GM18508 (cell line): Measurements from ENCODE around the gene KLRB1.
A peak's percentile ranks its signal among the peaks of the same experiment; 100 is the strongest.
"Not testable (repeated sequence)": the region's sequence is repeated elsewhere in the genome, so short reads cannot be mapped to it uniquely, and the experiment has no call there.

ENCODE experiments used
- ATAC-seq: cut with Tn5 transposase; IDR thresholded peaks from one replicate; pipeline ENCODE4 v1.9.1; 2021; ENCODE audit warnings: moderate number of reproducible peaks; ENCODE audit not compliant: insufficient read depth, unreplicated experiment

KLRB1 gene

DNA sequence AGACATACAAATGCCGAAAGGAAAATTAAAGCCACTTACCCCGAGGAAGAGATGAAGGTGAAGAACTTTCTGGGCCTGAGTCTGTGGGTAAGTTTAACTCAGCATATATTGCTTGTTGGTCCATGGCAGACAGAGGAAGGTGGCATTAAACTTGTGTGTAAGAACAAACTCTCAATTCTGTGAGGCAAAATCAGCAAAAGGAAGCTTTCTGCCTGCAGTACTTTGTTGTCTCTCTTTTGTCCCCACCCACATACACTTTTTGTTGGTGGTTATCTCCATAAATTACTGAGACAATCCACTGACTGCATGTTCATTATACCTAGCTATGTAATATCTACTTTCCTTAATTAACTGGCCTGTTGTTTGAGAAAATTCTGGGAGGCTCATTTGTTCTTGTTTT is at the start of gene KLRB1:
Gene KLRB1 (minus strand): TSS at position 201 of the 400 bp plus-strand sequence. CDS start 77 bp downstream, at position 124.
- ATAC-seq = no peak

DNA sequence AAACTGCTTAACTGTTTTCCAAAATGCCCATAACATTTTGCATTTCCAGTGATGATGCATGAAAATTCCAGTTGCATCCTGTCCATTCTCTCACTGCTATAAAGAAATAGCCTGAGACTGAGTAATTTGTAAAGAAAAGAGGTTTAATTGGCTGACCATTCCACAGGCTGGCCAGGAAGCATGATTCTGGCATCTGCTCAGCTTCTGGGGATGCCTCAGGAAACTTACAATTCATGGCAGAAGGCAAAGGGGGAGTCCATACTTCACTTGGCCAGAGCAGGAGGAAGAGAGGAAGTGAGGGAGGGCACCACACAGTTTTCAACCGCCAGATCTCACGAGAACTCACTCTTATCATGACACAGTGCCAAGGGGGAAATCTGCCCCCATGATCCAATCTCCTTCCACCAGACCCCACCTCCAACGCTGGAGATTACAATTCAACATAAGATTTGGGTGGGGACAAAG is 43.6 kb upstream of the KLRB1 start:
- ATAC-seq = no peak

DNA sequence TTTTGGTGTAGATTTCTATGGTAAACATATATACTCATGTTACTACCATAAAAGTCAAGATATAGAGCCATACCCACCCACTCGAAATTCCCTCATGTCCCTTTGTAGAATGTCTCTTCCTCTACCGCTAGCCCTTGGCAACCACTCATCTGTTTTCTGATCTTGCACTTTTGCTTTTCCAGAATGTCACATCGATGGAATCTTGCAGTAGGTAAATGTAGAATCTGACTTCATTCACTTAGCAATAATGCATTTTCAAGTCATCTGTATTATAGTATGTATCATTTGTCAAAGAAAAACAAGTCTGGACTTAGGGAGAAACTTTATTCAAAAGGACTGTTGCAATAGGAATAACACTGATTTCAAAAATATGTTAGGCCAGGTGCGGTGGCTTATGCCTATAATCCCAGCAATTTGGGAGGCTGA is 42.4 kb upstream of the KLRB1 start:
- no peak for ATAC-seq

DNA sequence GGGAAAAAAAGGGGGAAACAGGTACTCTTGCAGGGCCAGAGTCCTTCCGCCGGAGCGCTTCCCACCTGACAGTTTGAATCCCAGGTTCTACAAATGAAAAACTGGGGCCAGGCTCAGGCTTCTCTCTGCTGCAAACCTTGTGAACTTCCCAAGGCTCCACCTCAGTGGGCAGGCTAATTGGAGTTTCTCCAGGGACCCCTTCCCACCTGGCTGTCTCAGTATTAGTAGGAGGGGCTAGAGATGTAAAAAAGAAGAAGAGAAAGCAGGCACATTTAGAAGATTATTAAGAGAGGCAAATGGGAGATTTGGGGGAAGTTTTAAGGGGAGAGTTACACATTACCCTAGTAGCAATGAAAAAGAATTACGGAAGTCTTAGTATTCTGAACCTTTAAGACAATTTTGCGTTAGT is 41.8 kb upstream of the KLRB1 start:
- ATAC-seq = no peak

DNA sequence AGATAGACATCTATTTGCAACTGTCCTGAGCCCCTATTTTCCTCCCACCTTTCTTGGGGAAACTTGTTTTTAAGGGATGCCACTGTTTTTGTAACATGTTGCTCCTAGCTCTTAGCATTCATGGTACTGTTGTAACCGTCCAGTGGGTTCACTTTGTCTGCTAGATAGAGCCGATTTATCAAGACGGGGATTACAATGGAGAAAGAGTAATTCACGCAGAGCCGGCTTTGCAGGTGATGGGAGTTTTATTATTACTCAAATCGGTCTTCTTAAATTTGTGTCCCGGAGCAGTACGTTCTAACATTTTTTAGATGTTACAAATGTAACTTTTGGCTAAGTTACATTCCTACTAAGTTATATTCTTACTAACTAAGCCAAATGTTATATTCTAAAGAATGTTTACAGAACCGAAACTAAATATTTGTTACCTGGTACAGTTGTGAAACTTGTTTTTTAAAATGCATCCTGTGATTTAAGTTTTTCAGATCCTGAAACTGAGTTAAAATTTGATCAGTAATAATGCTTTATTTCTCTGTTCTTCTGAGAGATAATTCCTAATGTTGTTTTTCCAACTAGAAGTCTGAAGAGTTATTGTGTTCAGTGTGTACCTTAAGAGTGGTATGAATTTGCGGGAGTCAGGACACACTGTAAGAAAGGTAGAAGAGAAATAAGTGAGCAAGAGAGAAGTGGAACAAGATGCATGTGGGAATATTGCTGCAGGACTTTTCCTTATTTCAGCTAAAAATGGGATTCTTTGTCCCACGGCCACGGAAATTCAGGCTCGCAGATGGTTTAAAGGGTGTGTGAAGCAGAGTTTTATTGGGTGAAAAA is 41.2 kb upstream of the KLRB1 start:
- no peak for ATAC-seq

DNA sequence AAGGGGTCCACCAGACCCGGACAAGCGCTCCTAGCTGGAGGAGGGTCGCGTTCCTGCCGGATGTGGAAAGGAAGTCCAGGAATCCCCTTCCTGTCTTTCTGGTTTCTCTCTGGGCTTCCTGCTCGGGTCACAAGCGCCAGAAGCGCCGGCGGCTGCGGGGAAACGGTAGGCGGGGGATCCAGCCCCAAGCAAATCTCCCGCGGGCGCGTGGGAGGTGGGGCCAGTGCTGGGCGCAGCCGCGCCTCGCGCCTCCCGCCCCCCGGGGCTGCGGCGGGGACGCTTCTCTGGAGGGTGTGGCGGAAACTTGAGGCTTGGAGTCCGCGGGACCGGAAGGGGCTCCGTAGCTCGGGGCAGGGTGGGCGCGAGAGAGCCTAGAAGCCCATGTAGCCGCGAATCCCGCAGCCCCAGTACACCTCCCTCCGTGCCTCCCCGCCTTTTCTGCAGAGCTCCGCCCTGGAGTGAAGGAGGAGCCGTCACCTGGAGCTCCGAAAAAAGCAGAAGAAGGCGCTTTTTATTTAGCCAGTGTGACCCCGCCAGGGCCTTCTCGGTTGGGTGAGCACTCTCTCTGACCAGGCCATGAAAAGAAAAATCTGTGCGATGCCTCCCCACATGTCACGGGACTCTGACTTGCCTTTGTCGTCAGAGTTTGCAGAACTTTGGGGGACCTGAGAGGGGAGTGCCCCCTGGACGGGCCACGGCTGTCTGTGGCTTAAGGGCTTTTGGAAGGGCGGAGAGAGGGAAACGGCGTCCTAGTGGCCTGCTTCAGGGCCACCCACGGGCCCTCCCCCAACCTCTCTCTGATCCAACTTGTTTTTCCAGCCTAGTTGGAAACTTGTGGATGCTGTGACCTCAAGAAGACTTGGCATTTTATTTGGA is 40.3 kb upstream of the KLRB1 start:
- peak; percentile 38 for ATAC-seq

DNA sequence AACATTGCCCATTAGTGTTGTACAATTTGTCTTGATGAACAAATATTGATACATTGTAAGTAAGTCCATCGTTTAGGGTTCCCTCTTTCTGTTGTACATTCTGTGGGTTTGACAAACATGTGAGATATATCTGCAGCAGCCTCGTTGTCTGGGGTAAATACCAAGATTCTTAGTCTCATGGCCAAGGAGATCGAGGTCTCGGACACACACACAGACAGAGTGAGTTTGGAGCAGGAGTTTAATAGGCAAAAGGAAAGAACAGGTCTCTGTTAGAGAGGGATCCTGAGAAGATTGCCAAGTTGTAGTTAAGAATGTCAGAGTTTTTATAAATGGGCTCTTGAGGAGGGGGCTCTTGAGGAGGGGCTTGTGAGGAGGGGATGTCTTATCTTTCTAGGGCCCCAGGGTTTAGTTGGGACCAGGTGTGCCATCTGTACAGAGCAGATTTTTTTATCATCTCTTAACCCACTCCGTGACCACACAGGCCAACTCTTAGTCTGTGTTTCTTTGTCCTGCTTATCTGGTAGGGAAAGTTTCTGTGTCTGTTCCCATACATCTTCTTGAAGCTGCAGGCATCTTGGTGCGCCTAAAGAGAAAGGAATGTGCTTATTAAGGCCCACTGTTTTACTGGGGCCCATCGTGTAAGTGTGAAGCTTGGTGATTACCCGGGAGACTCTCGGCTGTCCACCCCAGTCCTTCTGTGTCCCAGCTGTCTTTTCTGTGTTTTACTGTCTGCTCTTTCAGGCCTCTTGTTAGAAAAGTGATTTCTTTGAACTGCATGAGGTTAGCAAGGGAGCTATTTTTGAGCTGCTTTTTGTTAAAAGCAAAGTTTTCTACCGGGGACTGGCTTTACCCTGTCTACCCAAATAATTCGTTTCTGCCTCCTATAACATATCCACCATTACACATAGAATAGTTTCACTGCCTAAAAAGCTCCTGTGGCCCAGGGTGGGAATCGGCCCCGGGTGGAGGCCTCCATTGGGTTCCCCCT is 39.4 kb upstream of the KLRB1 start:
- ATAC-seq = peak; percentile 1

DNA sequence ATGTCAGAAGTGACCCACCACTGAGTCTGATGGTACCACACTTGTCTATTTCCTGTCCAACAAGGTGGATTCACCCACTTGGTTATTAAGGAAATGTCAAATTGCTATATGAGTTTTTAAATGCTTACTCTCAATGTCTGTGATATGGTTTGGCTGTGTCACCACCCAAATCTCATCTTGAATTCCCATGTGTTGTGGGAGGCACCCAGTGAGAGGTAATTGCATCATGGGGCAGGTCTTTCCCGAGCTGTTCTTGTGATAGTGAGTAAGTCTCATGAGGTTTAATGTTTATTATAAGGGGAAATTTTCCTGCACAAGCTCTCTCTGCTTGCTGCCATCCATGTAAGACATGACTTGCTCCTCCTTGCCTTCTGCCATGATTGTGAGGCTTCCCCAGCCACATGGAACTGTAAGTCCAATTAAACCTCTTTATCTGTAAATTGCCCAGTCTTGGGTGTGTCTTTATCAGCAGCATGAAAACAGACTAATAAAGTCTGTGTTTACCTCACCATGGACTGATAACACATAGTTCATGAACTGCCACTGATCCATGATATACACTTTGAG is 37.4 kb upstream of the KLRB1 start:
- not testable (repeated sequence) for ATAC-seq

DNA sequence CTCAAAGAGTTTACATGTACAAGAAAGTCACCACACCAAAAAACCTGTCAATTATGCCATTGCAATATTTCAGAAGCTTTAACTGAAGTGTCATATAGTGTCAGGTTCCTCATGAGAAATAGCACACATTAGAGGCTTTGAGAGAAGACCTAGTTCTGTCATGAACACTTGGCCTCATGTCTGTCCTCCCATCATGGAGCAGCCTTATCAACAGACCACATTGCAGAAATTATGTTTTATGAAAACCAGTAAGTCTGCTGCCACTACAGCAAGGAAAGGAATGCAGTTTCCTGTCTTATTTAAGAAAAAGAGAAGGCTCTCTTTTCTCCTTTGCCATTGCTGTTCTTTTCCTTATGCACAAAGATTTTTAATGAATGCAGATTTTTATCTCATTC is 35.5 kb upstream of the KLRB1 start:
- no peak for ATAC-seq

DNA sequence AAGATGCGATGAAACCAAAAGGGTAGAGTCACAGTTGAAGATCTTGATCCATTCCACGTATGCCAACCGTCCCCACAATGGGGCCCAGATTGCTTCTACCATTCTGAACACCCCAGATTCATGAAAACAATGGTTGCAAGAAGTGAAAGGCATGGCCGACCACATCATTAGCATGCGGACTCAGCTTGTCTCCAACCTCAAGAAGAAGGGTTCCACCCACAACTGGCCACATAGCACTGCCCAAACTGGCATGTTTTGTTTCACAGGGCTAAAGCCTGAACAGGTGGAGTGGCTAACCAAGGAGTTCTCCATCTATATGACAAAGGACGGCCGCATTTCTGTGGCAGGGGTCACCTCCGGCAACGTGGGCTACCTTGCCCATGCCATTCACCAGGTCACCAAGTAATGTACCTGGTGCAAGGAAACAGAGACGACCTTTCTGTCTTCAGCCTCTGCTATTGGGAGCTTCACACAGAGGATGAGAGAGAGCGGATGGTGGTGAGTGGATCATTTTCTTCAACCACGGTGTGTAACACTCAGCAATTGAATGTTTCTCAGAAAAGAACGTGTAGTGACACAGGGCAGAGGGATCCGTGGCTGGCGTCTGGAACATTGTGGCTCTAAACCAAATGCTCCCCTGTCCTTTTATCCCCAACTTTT is 35.0 kb upstream of the KLRB1 start:
- ATAC-seq = no peak

DNA sequence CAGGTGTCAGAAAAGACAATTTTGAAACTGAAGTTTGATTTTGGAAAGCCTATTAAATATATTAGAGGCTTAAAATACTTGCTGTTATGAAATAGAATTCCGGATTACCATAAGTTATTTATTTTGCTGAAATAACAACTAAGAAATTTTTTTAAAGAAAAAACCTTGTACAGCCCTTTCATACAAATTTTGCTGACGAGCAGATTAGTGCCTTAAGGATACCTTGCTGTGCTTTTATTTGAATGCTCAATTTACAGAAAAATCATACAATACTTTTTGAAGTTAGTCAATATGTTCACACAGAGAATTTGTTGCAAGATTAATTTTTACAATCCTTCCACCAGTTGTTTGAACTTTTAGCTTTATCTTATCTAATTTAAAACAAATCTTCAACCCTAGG is 32.3 kb upstream of the KLRB1 start:
- no peak for ATAC-seq

DNA sequence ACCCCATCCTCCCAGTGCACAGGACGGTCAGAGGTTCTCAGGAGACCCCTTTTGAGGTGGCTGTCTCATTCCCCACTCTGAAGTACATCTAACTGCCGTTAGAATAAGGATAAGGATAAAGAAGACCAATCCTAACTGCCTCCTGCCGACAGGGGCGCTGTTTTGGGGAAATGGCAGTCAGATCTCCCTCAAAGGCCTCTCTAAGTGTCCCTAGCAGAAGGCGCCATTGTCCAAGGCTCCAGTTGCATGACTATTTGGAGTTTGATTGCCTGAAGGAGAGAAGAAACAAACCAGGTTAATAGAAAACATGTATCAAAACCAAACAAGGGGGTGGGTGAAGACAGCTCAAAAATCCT is 29.1 kb upstream of the KLRB1 start:
- ATAC-seq = no peak

DNA sequence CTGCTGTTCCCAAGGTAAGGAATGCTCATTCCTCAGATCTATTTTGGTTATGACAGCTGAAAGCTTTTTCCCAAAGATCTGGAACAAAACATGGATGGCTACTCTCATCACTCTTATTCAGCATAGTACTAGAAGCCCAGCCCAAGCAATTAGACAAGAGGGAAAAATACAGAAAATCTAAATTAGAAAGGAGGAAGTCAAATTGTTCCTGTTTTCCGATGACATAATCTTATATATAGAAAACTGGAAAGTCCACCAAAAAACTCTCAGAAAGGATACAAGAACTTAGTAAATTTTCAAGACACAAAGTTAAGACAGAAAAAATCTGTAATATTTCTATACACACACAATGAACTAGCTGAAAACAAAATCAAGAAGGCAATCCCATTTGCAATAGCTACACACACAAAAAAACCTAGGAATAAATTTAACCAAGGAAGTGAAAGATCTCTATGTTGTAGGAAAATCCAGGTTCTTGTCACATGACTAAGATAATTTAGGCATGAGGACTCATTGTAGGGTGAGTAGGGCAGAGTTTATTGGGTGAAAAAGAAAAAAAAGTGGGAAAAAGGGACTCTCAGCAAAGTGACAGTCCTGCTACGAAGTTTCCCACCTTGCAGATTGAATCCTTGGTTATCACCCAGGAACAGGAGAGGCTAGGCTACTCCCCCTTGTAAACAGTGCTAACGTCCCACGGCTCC is 28.6 kb upstream of the KLRB1 start:
- no peak for ATAC-seq

DNA sequence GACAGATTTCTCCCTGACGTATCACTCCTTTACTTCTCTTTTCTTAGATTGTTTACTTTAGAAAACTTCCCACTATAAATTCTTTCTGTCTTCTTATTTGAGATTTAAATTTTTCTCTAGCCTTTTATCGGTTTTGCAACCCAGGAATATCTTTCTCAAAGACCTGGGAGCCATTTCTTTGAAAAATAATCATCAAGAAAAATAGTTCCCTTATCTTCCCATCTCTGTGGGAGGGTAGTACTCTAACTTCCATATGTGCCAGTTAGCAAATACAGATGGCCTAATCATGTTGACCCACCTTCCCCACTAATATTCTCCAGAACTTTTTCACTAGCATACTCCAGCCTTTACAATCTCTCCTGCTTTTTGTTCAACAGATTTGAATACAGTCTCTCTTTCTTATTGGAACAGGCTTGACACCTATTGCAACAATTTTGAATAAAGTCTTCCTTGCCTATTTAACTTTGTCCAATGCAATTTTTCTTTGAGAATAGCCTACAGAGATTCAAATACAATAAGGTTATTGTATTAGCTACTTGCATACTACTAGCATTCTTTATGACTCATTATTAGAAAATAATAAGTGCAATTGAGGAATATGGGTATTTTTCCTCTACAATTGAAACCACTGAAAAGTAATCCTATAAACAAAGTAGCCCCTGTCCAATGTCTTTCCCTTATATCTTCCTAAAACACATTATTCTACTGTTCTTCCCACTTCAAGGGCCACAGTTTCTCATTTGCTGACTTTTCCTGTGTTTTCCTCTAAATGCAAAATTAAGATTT is 27.4 kb upstream of the KLRB1 start:
- ATAC-seq = no peak

DNA sequence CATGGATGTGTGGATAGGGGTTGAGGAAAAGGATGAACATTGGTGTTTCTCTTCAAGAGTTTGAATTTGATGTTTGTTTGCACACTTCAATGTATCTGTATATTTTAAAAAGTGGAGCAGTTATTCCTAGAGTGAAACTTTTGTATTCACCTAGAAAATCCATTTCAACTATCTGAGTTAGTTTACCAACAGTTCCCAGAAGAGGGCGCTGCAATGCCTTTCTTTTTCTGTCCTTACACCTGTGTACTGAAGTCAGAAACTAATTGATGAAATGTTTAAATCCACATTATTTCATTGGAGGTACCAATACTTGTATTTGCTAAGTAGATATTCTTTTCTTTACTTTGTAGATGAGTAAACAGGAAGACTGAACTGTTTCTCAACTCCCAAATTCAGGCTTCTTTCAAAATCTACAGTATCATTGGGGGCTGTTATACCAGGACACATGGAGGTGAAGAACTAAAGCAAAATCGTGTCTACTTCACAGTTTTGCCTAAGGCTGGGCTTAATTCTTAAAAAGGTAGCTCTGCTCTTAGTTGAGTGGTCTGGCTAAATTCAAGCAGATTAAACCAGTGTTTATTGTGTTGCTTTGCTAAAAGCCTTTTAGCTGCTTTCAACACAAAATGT is 26.6 kb upstream of the KLRB1 start:
- no peak for ATAC-seq

DNA sequence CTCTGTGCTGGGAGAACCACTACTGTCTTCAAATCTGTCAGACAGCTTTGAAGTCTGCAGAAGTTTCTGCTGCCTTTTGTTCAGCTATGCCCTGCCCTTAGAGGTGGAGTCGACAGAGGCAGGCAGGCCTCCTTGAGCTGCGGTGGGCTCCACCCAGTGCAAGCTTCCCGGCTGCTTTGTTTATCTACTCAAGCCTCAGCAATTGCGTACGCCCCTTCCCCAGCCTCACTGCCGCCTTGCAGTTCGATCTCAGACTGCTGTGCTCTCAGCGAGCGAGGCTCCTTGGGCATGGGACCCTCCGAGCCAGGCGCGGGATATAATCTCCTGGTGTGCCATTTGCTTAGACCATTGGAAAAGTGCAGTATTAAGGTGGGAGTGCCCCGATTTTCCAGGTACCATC is 25.1 kb upstream of the KLRB1 start:
- ATAC-seq = no peak

DNA sequence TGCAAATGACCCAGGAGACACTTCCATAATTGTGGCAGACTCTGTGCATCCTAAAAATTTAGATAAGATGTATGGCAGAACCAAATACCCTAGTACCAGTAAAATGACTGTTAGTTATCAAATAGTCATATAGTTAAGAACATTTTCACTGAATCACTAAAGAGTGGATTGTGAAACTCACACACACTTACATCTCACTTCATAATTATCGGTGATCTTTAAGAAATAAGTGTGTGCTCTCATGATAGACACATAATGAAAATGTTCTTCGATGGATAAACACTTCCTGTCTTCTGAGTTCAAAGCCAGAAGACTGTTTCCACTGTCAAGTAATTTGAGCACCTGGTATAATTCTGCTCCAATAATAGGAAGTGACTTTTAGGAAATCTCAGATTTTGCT is 19.1 kb upstream of the KLRB1 start:
- ATAC-seq = no peak

DNA sequence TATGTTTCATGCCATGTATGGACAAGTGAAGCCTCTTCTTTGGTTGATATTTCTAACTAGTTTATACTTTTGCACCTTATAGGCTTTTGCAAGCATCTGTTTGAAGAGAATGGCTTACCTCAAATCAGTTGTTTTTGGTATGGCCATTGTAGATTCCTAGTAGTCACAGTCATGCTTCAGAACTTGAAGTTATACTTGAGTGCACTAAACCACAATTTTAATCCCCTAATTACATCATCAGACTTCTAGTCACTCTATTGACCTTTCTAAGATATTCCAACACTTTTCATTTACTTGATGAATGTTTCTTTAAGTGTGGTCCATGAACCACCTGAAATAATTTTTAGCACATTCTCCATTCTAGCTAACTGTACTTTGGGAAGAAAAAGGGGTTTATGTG is 18.6 kb upstream of the KLRB1 start:
- ATAC-seq = no peak
